Spleen (tissue), 7 donors: ENCODE measurements around the gene FGF19.

Experiments
- CTCF ChIP-seq, 11 experiments: fragments of 200-600 bp in 7 of 11; fragments of 450-650 bp in 4 of 11; sonication (generic) in 4 of 11; IDR thresholded peaks in 8 of 11; conservative IDR thresholded peaks in 3 of 11; 1 replicate in 7 of 11; 2 replicates in 4 of 11; pipeline versions ENCODE4 v1.4.0 to v1.8.0; 2016 to 2021; ENCODE audit warnings: antibody characterized with exemption in 11 of 11, inconsistent platforms in 4 of 11, mild to moderate bottlenecking in 1 of 11
- POLR2AphosphoS5 ChIP-seq, 3 donors: sonication (generic); formaldehyde crosslinking; IDR thresholded peaks; one replicate each; pipeline ENCODE4 v1.5.1; 2017; ENCODE audit warnings: antibody characterized with exemption in 3 of 3
- donor health status: DM: no; HTN: no; CAD: no; lungs with moderate emphysema.
- donor health status: DM: no; HTN: no; CAD: no.
- donor health status: DM: no; HTN: no; CAD: no.

- TF ChIP-seq CTCF (IDR thresholded peaks at IDR 0.05 in 8 of 11, conservative IDR thresholded peaks at IDR 0.05 in 3 of 11) (no peak), POLR2AphosphoS5 (IDR thresholded peaks at IDR 0.05) (no peak)
Observed at GRCh38 chr11:69729252-69729651, 25.4 kb upstream of the FGF19 start.
